ENCODE data around the gene GSTO1. TPM values are rescaled to one million over a fixed set of nuclear protein-coding genes. Genes with fewer than 3 reads are reported as not detected.

GSTO1 gene
- total RNA-seq, 1 experiment from 2014 or later, result 189 TPM

DNA sequence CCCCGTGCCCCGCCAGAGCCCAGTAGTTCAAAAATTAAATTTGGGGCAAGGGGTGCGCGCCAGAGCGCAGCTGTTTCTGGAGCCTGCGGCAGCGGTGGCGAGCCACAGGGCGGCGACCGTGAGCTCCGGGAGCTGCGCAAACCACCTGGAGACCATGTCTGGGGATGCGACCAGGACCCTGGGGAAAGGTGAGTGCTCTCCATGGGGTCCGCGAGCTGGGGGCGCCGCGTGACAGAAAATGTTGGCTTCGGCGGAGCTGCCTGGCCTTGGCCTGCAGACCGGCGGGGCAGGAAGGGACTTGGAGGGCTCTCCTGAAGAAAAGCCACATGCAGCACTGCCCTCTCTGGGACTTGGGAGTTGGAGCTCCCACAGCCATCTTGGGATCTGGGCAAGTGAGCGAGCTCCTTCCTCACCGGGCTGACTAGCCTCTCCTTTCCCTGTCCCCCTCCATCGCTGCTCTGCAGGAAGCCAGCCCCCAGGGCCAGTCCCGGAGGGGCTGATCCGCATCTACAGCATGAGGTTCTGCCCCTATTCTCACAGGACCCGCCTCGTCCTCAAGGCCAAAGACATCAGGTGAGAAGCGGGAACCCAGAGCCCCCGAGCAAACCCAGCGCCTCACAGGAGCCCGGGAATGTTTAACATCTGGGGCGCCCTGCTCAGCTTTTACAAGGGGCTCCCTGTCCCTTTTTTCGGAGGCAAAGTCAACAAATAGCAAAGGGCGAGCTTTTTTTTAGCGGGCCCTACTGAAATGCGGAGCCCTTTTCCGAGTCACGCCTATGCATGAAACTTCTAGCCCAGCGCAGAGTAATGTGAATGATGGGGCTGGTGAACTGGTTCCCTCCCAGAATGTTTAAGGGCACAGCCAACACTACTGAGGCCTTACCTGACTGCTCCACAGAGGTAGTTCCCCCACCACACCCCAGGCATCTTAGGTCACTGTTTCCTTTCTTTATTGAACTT is 20.4 kb downstream of the GSTO1 start:
- DNase-seq (ENCODE audit: low read depth), result peak; percentile 37

- DNase-seq (ENCODE audit: low read depth), result no peak
These were observed 21.5 kb downstream of the GSTO1 start for GRCh38 chr10:104276192-104276591.

DNA sequence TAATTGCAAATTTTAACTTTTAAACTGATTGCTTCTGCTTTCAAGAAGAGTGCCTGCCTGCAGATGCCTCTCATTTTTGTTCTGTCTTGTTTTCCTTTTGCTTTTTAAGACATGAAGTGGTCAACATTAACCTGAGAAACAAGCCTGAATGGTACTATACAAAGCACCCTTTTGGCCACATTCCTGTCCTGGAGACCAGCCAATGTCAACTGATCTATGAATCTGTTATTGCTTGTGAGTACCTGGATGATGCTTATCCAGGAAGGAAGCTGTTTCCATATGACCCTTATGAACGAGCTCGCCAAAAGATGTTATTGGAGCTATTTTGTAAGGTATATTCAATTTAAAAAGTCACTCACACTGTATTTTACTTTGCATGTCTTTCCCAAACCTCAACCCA is 23.1 kb downstream of the GSTO1 start:
- DNase-seq (ENCODE audit: low read depth), result no peak

DNA sequence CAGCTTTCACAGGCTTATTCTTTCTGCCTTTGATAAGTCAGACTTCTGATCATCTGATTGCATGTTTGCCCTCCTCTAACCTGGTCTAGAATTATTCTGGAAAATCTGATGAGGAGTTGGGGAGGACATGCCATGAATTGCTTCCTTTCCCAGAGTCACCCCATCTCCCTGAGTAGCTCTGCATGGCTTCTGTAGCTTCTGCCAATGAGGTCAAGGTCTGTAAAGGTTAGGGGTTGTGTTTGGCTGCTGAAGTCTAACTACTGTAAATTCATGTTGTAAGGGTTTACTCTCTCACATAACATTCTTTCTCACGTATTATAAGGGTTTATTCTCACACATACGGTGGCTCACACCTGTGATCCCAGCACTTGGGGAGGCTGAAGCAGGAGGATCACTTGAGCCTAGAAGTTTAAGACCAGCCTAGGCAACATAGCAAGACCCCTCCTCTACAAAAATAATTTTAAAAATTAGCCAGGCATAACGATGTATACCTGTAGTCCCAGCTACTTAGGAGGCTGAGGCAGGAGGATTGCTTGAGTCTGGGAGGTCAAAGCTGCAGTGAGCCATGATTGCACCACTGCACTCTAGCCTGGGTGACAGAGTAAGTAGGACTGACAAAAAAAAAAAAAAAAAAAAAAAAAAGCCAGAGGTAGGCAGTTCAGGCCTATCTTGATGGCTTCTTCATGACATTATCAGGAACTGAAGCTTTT is 25.0 kb downstream of the GSTO1 start:
- no peak for DNase-seq (ENCODE audit: low read depth)

DNA sequence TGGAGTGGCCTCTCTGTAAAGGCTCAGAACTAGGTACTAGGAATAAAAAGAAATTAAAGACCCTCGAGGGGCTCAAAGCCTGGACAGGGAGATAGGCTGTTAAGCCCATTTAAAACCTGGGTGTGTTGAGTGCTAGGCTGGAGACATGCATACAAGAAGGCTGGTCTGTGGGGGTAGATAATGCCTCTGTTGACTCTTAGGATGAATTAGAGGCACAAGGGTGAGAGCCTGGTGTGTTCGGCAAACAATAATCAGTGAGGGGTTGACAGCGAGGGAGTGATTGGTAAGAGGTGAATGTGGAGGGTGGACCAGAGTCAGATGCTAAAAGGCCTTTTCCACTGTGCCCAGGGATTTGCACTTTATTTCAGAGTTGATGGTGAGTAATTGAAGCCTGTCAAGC is 27.0 kb downstream of the GSTO1 start:
- DNase-seq (ENCODE audit: low read depth), result no peak

GRCh38 chr10:104284846-104285245 is 30.2 kb downstream of the GSTO1 start:
- DNase-seq (ENCODE audit: low read depth), result peak; percentile 13

- no peak for DNase-seq (ENCODE audit: low read depth)
These were observed 32.2 kb downstream of the GSTO1 start for GRCh38 chr10:104286939-104287338.

GRCh38 chr10:104288355-104288754 is 33.7 kb downstream of the GSTO1 start:
- no peak for DNase-seq (ENCODE audit: low read depth)

DNA sequence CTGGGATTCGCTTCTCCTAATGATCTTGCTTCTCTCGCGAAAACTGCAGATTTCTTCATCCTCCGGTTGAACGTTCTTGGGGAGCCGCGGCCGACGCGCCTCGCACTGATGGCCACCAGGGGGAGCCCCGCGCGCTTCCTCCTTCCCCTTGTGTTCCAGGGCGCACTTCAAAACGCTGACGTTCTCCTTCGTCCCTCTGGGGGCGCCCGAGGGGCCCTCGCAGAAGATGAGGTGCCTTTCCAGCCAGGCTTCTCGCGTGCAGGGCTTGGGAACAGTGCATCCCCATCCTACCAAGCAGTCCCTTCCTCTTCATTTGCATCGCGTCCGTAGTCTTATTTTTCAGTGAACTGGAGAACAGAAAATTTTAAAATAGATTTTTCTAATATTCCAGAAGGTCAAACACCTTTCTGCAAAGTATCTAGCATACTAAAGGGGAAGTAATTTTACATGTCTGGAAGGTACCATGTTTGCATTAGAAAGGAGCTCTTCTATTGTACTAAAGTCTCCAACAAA is 36.8 kb downstream of the GSTO1 start:
- DNase-seq (ENCODE audit: low read depth), result peak; percentile 79

GRCh38 chr10:104293011-104293410 is 38.3 kb downstream of the GSTO1 start:
- peak; percentile 29 for DNase-seq (ENCODE audit: low read depth)

GRCh38 chr10:104293781-104294321 is 39.2 kb downstream of the GSTO1 start:
- no peak for DNase-seq (ENCODE audit: low read depth)

GRCh38 chr10:104296687-104297436 is 42.2 kb downstream of the GSTO1 start:
- DNase-seq (ENCODE audit: low read depth), result no peak

DNA sequence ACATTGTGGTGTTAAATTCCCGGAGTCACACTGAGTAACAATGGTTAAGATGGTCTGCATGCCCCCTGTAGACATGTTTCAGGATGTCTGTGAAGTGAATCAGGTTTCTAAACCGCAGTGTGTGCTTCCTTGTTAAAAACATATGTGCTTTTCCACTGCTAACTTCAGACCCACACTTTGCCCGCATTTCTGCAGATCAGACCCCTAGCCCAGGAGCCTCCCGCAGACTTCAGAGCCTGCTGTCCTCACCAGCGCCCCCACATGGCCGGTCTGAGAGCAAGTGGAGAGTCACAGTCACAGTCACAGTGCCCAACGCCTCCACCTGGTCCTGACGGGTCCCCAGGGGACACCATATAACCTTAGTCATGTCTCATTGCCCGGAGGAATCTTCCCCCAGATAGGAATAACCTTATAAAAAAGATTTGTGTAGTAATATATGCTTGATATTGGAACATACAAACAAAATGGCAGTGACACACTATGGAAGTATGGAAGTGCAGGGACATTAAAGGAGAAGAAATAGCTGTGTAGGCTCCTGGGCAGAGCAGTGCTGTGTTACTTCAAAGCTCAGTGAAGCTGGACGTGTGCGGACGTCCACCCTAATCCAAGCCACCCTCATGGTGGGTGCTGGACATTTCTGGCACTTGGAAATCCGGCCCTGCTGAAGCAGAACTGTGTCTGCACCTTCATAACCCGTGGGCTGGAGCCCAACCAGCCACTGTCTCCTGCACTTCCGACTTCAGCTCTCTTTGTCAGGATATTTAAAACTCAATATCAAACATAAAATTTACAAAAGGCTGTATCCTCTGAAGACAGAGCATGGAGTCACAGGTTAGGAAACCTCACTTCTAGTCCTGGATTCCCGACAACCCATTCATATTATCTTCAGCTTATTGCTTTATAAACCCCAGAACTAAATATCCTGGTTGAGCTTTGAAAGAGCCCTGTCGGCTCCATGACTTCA is 43.3 kb downstream of the GSTO1 start:
- peak; percentile 62 for DNase-seq (ENCODE audit: low read depth)

GRCh38 chr10:104299031-104299904 is 44.6 kb downstream of the GSTO1 start:
- DNase-seq (ENCODE audit: low read depth), result peak; percentile 60

DNA sequence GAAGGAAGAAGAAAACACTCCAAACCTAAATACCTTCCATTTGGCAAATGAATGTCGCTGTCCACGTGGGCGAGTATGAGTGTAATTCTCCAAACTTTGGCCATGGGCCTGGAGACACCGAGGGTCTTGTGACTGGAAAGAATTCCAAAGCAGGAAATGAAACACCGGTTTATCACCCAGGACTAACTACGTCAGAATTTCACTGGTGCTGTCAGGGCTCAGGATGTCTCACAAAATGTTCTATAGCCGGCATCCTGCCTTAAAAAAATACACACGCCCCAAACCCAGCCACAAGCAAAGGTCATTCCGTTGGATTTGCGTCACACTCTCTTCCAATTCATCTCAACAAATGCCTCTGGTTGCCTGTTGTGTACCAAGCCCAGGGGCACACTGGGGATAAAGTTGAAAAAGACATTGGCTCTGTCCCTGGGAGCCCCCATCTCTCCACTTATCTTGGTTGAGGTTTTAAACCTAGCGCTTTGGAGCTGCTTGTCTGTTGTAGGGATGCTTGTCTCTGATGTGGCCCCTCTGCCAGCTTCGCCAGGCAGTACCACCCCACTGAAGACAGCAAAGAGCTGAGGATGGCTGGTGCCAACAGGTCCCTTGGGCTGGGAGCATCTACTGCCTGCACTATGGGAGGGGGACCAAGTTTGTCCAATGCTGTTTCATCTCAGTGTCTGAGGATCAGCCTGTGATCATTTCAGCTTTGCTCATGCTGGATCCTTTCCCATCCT is 45.5 kb downstream of the GSTO1 start:
- peak; percentile 90 for DNase-seq (ENCODE audit: low read depth)

GRCh38 chr10:104300736-104301292 is 46.1 kb downstream of the GSTO1 start:
- peak; percentile 98 for DNase-seq (ENCODE audit: low read depth)

- DNase-seq (ENCODE audit: low read depth), result peak; percentile 48
These were observed 47.4 kb downstream of the GSTO1 start for GRCh38 chr10:104301907-104302690.
